ENCODE measurements around the gene TNS3.

TNS3 gene

GRCh38 chr7:47540053-47540386, 41.9 kb downstream of the TNS3 start:
- DNase-seq (ENCODE audit: low read depth), result no peak

GRCh38 chr7:47539398-47540052, 42.4 kb downstream of the TNS3 start:
- no peak for DNase-seq (ENCODE audit: low read depth)

GRCh38 chr7:47538846-47539311, 43.0 kb downstream of the TNS3 start:
- DNase-seq (ENCODE audit: low read depth), result no peak

- no peak for DNase-seq (ENCODE audit: low read depth)
Measured at GRCh38 chr7:47537716-47538675, 43.9 kb downstream of the TNS3 start.

GRCh38 chr7:47536661-47537611, 45.0 kb downstream of the TNS3 start:
- DNase-seq (ENCODE audit: low read depth), result no peak

- no peak for DNase-seq (ENCODE audit: low read depth)
Measured at GRCh38 chr7:47535704-47536628, 45.9 kb downstream of the TNS3 start.

GRCh38 chr7:47535035-47535703, 46.7 kb downstream of the TNS3 start:
- DNase-seq (ENCODE audit: low read depth), result no peak

- DNase-seq (ENCODE audit: low read depth), result no peak
Measured at GRCh38 chr7:47534322-47535034, 47.4 kb downstream of the TNS3 start.

- no peak for DNase-seq (ENCODE audit: low read depth)
Measured at GRCh38 chr7:47531584-47532492, 50.1 kb downstream of the TNS3 start.

GRCh38 chr7:47529826-47530555, 51.9 kb downstream of the TNS3 start:
- DNase-seq (ENCODE audit: low read depth), result no peak

GRCh38 chr7:47529405-47529804, 52.5 kb downstream of the TNS3 start:
- DNase-seq (ENCODE audit: low read depth), result no peak

GRCh38 chr7:47528471-47528870, 53.4 kb downstream of the TNS3 start:
- no peak for DNase-seq (ENCODE audit: low read depth)

GRCh38 chr7:47526466-47526865, 55.4 kb downstream of the TNS3 start:
- DNase-seq (ENCODE audit: low read depth), result no peak

GRCh38 chr7:47525066-47525623, 56.8 kb downstream of the TNS3 start:
- DNase-seq (ENCODE audit: low read depth), result no peak

- DNase-seq (ENCODE audit: low read depth), result no peak
Measured at GRCh38 chr7:47523401-47523800, 58.5 kb downstream of the TNS3 start.

- DNase-seq (ENCODE audit: low read depth), result no peak
Measured at GRCh38 chr7:47521816-47522561, 59.9 kb downstream of the TNS3 start.
